NCI-H524 (cell line): Measurements from ENCODE around the gene ENOX2.
A peak's percentile ranks its signal among the peaks of the same experiment; 100 is the strongest.

Experiments used
- DNase-seq, 2 experiments: peaks; one replicate each; lab custom pipeline; 2025; lab: John Stamatoyannopoulos, UW

Gene ENOX2

DNA sequence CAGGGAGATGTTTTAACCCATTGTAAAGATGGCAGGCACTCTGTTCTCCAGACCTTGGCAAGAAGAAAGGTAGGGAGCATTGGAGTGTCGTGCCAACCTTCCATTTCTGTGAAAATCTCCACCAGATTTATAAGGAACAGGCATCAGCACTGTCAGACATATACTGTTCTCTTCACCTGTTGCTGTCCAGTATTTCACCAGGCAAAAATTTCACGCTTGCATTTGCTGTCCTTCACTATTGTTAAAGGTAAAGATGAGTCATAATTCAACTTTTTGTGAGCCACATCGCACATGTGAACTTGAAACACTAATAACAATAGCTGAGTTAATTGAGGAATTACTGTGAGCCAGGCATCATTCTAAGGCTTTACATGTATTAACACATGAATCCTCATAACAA is 203.4 kb downstream of the ENOX2 start:
- no peak for DNase-seq

DNA sequence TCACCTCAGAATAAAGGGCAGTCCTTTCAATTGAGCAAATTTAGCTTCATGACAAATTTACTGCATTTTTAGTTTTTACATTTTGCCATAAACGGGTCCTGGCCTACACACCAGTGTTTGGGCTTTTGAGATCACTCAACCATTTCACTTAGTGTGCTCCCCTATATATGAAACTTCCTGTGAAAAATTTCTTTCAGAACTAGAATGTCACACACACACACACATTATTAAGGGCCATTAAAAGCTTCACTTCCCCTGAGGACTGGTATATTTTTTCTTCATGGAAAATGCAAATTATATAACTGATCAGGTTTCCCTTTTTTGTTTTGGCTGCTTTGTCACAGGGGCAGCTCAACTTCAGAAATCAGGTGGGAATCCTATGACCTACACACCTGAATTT is 206.5 kb downstream of the ENOX2 start:
- no peak for DNase-seq

DNA sequence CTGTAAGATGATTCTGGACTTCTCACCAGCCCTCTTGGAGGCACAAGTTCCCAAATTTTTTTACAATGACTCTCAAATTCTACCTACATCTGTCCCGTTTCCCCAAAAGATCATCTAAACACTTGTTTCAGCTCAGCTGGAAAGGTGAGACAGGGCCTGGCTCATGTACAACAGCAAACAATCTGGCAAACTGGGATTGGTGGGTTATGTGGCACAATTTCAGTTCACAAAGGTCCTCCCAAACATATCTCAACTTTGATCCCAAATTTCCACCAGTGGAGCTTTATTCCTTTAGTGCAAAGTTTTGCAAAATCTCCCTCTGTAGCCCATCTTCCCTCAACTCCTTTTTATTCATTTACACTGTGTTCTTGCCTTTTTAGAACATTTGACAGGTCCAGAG is 207.1 kb downstream of the ENOX2 start:
- no peak for DNase-seq

DNA sequence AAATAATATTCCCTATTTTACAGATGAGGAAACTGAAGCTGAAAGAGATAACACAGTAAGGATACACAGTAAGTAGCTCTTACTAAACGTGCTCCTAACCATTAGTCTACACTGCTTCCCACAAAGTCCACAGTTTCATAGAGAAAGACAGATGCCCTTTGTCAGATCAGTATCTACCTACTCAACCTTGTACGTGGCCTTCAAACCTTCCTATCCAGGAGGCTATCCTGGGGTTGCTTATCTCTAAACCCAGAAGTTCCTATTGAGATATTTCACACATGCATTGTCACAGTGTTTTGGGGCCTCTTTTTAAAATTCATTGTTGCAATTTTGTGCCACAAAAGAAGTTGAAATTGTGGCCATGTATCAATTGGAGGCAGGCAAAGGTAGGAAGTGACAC is 208.0 kb downstream of the ENOX2 start:
- DNase-seq, result no peak

DNA sequence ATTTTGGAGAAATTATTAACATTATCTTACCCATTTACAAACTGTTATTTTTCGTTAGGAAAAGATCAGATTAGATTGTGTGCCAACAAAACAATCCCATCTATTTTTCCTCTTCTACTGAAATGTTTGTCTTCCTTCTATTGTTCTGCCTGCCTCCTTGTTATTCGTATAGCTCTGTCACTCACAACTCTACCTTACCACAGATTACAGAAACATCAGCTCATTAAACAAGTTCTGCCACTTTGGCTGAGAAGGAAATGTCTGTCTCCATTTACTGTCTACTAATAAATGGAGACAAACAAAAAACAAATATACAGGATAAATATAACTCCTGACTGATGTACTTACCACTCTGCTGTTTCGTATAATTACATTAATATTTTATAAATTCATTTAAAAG is 211.4 kb downstream of the ENOX2 start:
- DNase-seq, result no peak

DNA sequence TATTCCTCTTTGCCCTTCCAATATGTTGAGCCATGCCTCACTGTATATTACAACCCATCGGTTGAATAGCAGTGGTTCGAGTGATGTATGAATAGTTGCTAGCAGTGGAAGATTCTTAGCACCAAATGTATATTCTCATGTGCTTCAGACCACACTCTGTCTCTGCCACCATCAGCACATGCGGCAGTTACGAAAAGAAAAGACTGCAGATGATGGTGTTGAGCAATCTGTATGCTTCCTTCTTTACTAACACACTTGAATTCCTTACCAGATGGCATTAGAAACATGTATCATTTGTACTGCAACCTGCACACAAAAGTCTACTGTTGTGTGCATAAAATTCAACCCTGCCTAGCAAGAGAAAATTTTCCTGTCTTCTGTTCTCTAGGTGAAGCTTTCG is 214.6 kb downstream of the ENOX2 start:
- no peak for DNase-seq

DNA sequence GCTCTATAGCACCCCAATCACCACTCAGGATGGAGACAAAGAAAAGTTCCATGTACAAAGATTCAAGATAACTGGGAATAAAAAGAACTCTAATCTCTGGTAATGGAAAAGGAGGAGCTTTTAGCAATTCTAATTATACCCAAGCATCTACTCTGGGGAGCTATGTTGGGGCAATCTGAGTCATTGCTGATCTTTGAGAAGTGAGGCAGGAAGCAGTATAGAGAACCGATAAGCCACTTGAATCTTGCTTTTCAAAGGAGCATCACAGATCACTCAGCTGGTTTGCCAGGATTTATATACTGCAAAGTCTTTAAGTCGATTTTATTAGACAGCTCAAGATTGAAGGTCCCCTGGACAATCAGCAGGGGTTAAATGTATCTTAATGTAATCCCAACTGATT is 220.0 kb downstream of the ENOX2 start:
- DNase-seq, result no peak

DNA sequence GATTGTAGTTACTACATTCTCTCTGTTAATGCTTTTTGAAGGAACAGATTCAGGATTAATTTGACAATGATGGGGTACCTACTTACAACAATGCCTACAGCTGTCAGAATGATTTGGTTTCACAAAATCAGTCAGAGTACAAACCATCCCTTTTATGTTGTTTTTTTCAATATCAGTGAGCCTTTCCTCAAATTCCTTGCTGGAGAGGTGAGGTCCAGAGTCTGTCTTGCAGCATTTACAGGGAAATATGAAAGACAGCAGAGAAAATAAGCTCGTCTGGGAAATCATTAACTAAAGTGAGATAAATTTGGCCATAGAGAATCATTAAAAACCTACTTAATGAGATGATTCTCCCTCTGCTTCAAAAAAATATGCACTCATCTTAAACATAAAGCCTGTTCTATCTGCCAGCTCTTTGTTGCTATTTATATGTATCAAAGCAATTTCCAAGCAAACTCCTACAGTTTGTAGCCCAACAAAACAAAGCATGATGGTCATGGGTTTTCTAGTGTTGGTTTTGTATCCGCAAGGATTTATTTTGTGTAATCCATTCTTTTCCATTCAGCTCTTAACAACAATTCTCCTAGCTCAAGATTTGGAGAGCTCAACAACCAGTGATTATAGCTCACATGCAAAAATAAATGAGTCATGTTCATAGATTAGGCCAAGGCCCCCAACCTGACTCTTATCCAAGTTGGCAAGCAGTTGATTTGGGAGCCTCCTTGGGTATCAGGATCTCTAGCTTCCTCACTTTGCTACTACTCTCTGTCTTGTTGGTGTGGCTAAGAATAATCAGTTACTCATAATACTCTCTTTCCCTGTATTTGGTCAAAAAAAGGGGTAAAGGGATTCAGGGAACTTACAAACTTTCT is 222.6 kb downstream of the ENOX2 start:
- peak in 1 of 2 experiments; percentile 0 for DNase-seq

DNA sequence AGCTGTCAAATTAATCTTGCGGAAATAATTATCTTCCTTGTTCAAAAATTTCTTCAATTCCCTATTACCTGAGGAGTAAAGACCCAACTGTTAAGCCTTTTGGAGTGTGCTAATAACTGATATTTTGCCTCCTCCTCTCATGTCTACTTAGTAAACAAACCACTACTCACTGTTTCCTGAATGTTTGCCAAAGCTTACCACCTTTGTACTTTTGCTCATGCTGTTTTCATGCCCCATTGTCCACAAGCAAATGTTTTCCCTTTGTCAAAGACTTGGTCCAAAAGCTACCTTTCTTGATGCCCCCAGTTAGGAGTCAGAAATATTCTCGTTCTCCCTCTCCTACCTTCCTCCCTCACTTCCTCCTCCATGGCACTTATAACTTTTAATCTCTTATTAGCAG is 226.1 kb downstream of the ENOX2 start:
- no peak for DNase-seq

DNA sequence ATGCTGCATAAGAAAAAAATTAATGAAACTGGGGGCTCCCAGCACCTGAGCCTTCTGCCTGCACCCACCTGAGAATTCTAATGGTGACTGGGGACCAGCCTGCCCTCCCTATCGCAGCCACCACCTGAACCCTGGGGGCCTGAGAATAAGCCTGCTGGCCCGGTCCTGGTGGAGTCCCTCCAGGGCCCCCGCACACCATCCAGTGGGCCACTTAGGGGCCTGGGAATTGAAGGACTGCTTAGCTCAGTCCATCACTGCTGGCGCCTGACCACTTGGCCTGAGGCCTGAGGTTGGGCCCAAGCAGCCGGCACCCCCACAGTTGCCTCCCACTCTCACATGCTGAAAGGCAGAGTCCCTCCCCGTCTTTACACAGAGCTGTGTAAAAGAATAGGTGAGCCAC is 230.8 kb downstream of the ENOX2 start:
- no peak for DNase-seq

DNA sequence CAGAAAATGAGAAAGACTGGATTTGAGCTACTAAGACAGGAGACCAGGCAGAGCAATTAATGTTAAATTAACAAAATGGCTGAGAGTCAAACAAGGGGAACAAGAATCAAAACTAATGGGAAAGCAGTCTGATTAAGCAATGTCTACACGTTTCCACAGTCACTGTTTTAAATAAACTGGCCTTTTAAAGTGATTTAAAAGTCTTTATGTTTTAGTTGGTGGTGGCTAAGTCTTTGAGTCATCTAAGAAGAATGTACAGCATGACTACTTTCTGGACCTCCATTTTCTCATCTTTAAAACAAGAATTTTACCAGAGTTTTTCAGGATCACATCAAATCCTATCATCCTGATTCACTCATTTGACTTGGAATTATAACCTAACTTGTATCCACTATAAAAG is 233.8 kb downstream of the ENOX2 start:
- DNase-seq, result no peak

DNA sequence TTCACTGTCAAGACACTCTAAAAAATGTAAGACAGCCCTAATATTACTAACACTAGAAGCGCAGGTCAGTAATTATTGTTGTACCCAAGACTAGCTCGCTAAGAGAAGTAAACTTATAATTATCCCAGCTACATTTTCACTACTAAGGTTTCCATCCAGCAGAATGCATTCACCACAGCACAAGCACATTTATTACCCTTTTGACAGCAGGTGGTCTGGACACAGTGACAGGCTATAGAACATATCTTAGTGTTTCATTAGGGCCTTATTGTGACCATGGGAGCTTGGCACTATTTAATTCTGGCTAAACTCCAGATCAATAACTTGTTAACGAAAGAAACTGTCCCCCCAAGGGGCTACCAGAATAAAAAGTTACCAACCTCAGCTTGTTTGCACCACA is 237.7 kb downstream of the ENOX2 start:
- DNase-seq, result no peak

DNA sequence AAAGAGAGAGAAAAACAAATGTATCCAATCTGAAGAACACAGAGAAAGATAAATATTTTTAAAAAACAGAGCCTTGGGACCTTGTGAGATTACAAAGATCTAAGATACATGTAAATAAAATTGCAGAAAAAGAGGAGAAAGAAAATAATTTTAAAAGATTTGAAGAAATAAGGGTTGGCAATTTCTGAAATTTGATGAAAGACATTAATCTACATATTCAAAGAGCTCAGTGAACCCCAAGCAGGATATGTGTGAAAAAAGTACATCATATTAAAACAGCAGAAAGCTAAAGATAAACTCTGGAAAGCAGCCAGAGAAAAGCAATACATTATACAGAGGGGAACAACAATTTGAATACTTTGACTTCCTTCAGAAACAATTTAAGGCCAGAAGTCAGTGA is 244.7 kb downstream of the ENOX2 start:
- DNase-seq, result no peak

DNA sequence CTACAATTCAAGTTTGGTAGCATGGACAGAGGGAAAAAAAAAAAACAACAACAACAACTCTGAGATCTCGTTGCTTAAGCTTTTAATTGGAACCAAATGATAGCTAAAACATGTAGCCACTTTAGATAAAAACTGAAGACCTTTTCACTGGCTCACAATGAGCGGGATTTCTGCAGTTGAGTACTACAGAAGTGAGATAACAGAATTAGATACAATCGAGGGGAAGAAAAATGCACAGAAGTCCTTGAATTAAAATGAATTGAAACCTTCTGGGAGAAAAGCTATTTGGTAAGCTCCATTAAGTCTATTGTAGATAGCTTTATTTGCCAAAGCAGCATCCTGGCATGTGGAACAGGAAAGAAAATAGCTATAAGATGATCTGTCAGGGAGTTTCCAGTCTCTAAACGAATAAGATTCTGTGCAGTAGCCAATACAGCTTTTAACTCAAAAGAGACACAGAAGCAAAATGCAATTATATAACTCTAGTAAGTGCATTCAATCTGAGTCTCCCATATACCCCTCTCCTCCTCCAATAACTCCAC is 248.5 kb downstream of the ENOX2 start:
- DNase-seq, result no peak

DNA sequence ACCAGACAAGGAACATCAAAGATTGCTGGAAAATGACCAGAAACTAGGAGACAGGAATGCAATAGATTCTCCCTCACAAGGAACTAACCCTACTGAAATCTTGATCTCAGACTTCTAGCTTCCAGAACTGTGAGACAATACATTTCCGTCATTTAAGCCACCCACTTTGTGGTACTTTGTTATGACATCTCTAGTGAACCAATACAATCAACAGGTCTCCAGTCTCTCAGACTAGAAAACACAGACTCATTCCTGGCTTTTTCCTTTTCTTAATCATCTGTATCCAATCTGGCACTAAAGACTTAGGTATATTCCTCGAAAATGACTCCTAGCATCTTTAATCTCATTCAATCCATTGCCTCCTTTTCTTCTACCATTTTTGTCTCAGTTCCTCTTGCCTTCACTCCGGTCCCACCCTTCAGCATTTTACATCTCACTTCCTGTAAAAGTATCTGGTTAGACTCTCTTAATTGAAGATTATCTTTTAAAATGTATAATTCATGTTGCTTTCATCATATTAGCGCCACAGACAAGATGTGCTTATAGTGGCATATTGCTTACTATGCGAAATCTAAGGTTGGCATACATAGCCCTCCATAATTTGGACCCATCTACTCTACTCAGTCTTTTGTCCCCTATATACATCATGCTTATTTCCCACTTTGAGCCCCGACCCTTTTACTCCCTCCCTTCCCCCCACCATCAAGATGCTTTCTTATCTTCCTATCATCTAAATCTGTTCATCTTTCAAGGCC is 250.0 kb downstream of the ENOX2 start:
- DNase-seq, result no peak

DNA sequence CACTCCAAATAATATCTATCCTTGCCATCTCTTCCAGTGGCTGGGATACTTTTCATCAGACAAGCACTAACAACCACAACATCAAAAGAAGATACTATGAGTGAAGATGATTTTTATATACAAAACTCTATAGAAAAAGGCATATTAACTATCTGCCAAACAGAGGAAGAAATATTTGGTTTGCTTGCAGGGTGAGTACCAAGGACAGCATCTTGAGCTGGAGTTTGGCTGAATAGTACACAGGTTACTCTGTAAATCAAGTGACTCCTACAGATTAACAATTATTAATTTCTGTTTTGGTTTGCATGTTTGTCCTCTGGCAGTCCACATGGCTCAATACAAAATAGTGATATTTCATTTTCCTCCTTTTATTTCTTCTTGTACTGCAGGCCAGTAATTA is 253.3 kb downstream of the ENOX2 start:
- DNase-seq, result no peak

DNA sequence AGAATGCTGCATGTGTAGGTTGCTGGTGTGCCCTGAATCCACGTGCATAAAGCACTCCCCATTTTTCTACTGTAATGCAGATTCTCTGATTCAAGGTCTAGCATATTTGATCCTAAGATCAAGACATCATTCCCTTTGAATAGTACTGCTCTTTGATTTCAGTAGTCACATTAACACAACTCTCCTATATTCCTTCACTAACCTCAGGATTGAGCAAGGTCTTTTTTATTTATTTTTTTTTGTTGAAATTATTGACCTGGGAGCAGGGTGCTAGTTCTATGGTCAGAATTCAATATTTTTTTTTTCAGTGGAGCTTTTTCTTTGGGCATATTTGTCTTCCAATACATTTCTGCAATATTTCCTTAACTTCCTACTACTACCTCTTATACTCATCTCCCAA is 255.5 kb downstream of the ENOX2 start:
- DNase-seq, result no peak

DNA sequence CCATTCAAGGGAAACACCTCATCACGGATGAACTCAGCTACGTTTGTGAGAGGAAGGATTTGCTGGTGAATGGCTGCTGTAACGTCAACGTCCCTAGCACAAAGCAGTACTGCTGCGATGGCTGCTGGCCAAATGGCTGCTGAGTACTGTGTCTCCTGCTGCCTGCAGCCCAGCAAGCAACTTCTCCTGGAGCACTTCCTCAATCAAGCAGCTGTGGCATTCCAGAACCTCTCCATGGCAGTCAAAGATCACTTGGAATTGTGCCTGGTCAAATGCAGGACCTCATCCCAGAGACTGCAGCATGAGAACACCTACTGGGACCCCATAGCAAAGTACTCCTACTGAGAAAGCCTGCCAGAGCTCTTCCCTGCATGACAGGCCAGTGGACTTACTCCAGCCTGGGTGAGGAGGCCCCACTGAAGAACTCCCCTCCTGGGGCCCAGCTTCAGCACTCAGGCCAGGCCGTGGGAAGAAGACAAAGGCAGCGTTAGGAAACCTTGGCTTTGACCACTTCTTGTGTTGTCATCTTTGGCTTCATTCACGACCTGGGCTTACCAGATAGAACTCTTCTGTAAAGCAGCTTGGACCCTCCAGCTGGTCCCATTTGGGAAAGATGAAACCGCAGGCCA is 256.9 kb downstream of the ENOX2 start:
- no peak for DNase-seq

DNA sequence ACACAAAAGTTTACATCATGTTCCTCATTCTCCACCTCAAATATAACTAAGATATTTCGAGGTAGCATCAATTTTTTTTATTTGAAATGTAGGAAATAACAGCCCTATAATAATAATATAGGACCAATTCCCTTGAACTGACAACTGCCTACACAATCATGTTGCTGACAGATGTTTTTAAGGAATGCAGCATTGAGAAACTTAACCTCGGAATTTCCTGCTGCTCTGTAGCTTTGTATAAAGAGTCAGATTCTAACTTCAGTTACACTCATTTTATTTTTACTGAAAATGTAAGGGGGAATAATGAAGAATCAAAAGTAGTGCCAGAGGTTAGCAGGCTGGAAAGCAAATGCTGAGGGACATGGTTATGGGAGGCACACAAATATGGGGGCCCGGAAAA is 265.4 kb downstream of the ENOX2 start:
- no peak for DNase-seq

DNA sequence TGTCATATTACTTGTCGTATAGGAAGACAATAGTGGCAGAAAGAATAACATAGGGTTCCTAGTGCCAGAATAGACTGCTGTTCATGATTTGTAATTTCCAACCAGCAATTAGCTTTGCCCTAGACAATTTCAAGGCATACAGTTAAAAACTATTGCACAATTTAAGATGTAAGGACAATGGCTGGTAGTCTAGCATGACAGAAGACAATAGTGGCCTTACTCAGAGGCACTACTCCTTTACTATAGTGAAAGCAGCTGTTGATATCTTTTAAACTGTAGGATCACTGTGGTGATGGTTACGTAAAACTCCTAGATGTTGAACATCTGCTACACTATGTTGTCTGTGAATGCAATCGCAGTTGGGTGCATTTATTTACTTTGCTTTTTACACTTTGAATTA is 266.7 kb downstream of the ENOX2 start:
- no peak for DNase-seq

DNA sequence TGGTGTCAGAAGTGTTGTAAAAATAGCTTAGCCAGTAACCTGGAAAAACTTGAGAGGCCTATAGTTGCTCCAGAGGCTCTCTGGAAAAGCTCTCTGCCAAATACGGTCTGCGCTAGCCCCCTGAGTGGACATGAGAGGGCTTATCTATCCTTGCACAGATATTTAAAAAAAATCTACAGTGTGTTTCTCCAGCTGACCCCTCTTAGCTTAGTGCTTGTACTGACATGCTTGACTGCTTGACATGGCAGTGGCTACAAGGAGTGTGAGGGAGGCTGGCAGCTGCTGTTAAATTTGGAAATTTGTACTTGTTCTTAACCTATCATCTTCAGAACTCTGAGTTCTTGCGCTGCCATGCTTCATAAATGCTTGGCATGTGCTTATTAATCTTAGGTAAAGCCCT is 272.0 kb downstream of the ENOX2 start:
- DNase-seq, result peak; percentile 48 to 73

DNA sequence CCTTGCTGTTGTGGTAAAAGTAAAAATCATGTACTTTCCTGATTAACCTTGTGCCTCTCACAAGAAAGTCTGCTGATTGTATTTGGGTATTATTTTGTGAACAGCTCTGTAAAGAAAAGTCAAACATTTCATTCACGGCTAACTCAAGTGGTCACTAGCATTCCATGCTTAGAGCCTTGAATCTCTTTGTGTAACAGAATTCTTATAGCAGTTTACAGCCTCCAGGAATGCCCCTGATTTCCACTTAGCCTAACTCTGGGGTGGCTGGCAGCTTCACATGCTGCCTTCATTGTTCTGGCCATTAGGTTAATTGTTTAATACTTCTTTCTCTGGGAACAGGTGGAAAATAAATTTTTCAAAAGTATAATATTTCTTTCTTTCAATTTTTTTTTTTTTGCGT is 274.5 kb downstream of the ENOX2 start:
- DNase-seq, result no peak

DNA sequence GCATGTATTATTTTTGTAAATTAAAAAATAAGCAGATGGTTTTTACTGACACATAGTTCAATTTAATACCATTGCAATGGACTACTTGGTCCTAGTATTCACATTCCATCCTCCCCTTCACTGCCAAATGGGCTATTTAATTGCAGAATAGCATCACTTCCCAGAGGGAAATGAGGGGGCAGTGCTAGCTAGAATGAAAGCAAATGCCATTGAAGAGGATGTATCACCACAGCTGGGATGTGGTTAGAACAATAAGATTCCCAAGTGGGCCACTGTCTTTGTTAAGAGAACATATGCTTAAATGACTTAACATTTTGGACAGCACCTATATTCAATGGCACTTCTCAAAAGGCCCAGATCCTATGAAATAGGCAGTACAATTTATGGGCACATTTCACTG is 276.5 kb downstream of the ENOX2 start:
- peak in 1 of 2 experiments; percentile 3 for DNase-seq
